ENCODE measurements around the gene TOM1L1.
A peak's percentile ranks its signal among the peaks of the same experiment; 100 is the strongest.

Gene TOM1L1

DNA sequence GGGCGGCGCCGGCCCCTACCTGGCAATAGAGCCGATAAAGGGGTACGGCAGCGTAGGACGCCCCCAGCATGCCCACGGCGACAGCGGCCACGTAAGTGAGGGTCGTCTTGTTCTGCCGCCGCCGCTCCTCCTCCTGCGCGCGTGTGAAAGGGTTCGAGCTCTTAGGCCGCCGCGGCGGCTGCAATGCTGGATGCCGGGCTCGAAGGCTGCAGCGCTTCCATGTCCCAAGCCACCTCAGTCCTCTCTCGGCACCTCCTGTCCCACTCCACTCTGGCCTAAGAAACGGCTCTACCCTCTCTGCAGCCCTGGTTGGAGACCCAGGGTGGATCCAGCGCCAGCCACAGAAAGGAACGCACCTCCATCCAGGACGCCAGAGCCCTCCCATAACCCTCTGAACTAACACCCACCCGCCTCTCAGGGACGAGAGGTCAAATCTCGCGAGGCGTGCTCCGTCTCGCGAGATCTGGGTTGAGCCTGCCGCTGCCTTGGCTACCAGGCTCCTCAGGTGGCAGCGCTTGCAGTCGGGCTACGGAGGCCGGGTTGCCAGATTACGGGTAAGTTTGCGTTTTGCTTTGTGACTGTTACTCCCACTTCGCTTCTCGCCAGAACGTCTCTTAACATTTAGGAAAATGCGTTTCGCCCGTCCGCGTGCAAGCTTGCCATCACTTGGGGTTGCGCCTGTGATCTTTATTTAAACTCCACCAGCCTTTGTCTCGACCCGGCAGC lies 67.8 kb downstream of the TOM1L1 start, which contains the start of the genes COX11 and STXBP4:
Gene COX11, minus strand, starts transcription at position 393 of the 726 bp plus-strand sequence. Its CDS starts 8 bp downstream, at position 385.
Gene STXBP4, plus strand, starts transcription at position 504 of the 726 bp plus-strand sequence. CDS start 17,455 bp downstream, outside the sequence.
- Histone ChIP-seq H3K4me3 (ENCODE audit: low read length) (peak within 1 kb of the TSS; percentile 81), H3K9me3 (ENCODE audit: control insufficient read depth, insufficient read depth, low read length) (no peaks in the 10 kb centered on the region), H3K4me1 (ENCODE audit: control insufficient read depth, insufficient read depth, low read length) (no peaks in the 10 kb centered on the region), H3K27ac (ENCODE audit: low read length) (no peak within 1 kb of the TSS), H3K36me3 (ENCODE audit: control insufficient read depth, insufficient read depth, low read length) (no peaks in the 10 kb centered on the region), H3K27me3 (ENCODE audit: control insufficient read depth, insufficient read depth, low read length) (no peaks in the 10 kb centered on the region)
- no CpG with 5 or more reads among the region's 57 CpGs for WGBS (ENCODE audit: insufficient coverage, insufficient read length)
- DNase-seq (ENCODE audit: low read depth, low spot score) = peak; percentile 93

DNA sequence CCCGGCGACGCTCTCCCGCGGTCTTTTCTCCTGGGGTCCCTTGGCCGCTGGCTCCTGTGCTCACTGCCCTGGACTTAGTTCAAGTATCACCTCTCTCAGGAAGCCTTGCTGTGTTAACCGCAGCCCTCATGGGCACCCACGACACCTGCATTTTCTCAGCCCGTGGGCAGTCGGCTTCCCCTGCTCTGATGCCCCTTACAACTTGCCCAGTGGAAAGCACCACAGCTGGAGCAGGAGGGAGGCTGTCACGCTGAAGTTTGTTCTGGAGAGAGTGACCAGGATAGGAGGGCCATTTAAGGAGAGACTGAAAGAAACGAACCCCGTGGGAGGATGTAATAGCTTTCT lies 68.3 kb downstream of the TOM1L1 start:
- Histone ChIP-seq H3K27me3 (ENCODE audit: control insufficient read depth, insufficient read depth, low read length) (no peaks in the 10 kb centered on the region), H3K36me3 (ENCODE audit: control insufficient read depth, insufficient read depth, low read length) (no peaks in the 10 kb centered on the region), H3K27ac (ENCODE audit: low read length) (no peak overlapping the region), H3K9me3 (ENCODE audit: control insufficient read depth, insufficient read depth, low read length) (no peaks in the 10 kb centered on the region), H3K4me3 (ENCODE audit: low read length) (peak overlapping the region; percentile 81), H3K4me1 (ENCODE audit: control insufficient read depth, insufficient read depth, low read length) (no peaks in the 10 kb centered on the region)
- DNase-seq (ENCODE audit: low read depth, low spot score) = no peak
- WGBS (ENCODE audit: insufficient coverage, insufficient read length) = no CpG with 5 or more reads among the region's 13 CpGs

DNA sequence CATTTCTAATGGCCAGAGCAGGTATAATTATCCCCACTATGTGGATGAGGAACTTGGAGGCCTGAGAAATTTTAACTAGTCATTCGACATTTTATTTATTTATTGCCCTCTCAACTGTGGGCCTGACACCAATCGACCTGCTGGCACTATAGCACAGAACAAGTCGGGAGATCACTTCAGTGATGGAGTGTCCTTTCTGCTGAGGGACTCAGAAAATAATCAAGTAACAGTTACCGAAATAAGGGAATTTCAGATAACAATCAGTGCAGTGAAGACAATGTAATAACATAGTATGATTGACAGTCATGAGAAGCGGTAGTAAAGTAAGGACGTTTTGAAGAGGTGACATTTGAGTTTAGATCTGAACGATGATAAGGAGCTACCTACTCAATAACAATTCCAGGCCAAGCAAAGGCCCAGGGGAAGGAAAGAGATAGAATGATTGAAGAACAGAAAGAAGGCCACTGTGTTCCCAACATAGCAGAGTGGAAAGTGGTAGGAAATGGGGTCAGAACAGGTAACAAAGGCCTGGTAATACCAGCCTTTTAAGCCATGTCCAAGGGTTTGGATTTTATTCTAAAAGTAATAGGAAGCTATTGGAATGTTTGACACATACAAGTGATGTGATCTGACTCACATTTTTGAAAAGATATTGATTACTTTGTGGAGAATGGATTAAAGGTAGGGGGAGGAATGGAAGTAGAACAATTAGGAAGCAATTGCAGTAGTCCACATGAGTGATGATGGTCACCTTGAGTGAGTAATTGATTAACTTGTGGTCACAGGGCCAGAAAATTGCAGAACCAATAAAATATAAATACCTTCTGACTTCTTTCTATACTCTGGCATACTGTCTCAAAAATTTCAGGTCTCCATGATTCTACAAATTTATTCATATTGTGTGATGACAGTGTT lies 69.3 kb downstream of the TOM1L1 start:
- Histone ChIP-seq H3K4me3 (ENCODE audit: low read length) (no peak overlapping the region; the same call in 1 of the 2 replicates), H3K9me3 (ENCODE audit: control insufficient read depth, insufficient read depth, low read length) (no peaks in the 10 kb centered on the region), H3K27ac (ENCODE audit: low read length) (no peak overlapping the region), H3K36me3 (ENCODE audit: control insufficient read depth, insufficient read depth, low read length) (no peaks in the 10 kb centered on the region), H3K27me3 (ENCODE audit: control insufficient read depth, insufficient read depth, low read length) (no peaks in the 10 kb centered on the region), H3K4me1 (ENCODE audit: control insufficient read depth, insufficient read depth, low read length) (no peaks in the 10 kb centered on the region)
- DNase-seq (ENCODE audit: low read depth, low spot score) = no peak
- 100% methylated on average over 2 of the region's 7 CpGs for WGBS (ENCODE audit: insufficient coverage, insufficient read length)

DNA sequence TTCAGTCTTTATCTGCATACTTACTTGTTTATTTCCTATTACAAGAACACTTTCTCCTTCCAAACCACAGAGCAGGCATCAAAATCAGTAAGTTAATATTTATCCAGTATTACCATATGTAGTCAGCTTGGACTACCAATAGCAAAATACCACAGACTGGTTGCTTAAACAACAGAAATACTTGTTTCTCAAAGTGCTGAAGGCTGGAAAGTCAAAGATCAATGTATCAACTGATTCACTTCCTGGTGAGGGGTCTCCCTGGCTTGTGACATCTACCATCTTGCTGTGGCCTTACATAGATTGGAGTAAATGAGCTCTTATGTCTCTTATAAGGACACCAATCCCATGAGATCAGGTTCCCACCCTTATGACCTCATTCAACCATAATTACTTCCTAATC lies 70.5 kb downstream of the TOM1L1 start:
- H3K9me3 ChIP-seq (ENCODE audit: control insufficient read depth, insufficient read depth, low read length) = no peaks in the 10 kb centered on the region
- no peaks in the 10 kb centered on the region for H3K36me3 ChIP-seq (ENCODE audit: control insufficient read depth, insufficient read depth, low read length)
- H3K27me3 ChIP-seq (ENCODE audit: control insufficient read depth, insufficient read depth, low read length) = no peaks in the 10 kb centered on the region
- H3K4me3 ChIP-seq (ENCODE audit: low read length) = no peak overlapping the region
- DNase-seq (ENCODE audit: low read depth, low spot score) = no peak
- H3K27ac ChIP-seq (ENCODE audit: low read length) = no peak overlapping the region
- no peaks in the 10 kb centered on the region for H3K4me1 ChIP-seq (ENCODE audit: control insufficient read depth, insufficient read depth, low read length)

DNA sequence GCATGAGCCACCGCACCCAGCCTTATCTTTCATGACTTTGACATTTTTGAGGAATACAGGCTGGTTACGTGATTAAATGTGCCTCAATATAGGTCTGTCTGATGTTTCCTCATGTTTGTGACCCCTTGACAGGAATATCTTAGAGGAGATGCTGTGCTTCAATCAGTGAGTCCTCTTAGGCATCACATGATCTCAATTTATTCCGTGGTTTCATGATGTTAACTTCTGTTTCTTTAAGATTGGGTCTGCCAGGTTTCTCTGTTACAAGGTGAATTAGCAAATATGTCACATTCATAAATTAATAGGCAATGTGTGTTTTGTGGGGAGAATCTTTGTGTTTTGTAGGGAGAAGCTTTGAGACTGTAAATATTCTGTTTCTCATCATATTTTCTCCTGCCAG lies 71.2 kb downstream of the TOM1L1 start:
- Histone ChIP-seq H3K36me3 (ENCODE audit: control insufficient read depth, insufficient read depth, low read length) (no peaks in the 10 kb centered on the region), H3K4me1 (ENCODE audit: control insufficient read depth, insufficient read depth, low read length) (no peaks in the 10 kb centered on the region), H3K27me3 (ENCODE audit: control insufficient read depth, insufficient read depth, low read length) (no peaks in the 10 kb centered on the region), H3K4me3 (ENCODE audit: low read length) (no peak overlapping the region), H3K9me3 (ENCODE audit: control insufficient read depth, insufficient read depth, low read length) (no peaks in the 10 kb centered on the region), H3K27ac (ENCODE audit: low read length) (no peak overlapping the region)
- DNase-seq (ENCODE audit: low read depth, low spot score) = no peak
- no CpG with 5 or more reads among the region's 3 CpGs for WGBS (ENCODE audit: insufficient coverage, insufficient read length)

DNA sequence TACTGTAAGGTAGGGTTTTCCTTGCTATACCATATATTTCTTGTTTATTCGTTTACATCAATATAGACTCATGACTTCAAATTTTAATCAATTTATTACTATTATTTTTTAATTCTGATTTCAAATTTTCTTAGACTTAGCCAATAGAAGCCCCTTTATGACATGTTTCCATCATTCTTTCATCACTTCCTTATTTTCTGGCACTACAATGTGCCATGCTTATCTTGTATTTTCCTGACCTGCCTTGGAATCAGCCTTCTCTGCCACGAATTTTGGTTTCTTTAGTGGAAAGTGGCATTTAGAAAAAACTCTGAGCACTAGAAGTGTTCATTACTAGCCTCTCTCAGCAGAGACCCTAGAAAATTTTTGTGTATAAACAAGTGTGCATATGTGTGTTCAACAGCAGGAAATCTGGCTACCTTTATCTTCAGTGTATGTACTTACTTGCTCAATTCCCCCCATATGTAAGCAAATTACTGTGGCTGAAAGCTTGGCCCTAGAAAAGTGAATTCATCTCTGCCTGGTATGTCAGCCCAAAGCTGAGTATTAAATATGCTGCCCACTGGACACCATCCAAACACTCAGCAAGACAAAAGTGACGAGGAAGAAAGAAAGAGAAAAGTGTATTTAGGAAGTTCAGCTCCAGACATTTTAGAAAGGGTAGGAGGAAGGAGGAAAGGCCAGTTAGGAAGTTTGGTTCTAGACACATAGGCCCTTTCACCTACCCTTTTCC lies 71.9 kb downstream of the TOM1L1 start:
- WGBS (ENCODE audit: insufficient coverage, insufficient read length) = 100% methylated on average over 1 of the region's 3 CpGs
- H3K36me3 ChIP-seq (ENCODE audit: control insufficient read depth, insufficient read depth, low read length) = no peaks in the 10 kb centered on the region
- no peak overlapping the region for H3K27ac ChIP-seq (ENCODE audit: low read length)
- H3K9me3 ChIP-seq (ENCODE audit: control insufficient read depth, insufficient read depth, low read length) = no peaks in the 10 kb centered on the region
- no peaks in the 10 kb centered on the region for H3K27me3 ChIP-seq (ENCODE audit: control insufficient read depth, insufficient read depth, low read length)
- H3K4me3 ChIP-seq (ENCODE audit: low read length) = no peak overlapping the region
- DNase-seq (ENCODE audit: low read depth, low spot score) = no peak
- no peaks in the 10 kb centered on the region for H3K4me1 ChIP-seq (ENCODE audit: control insufficient read depth, insufficient read depth, low read length)

DNA sequence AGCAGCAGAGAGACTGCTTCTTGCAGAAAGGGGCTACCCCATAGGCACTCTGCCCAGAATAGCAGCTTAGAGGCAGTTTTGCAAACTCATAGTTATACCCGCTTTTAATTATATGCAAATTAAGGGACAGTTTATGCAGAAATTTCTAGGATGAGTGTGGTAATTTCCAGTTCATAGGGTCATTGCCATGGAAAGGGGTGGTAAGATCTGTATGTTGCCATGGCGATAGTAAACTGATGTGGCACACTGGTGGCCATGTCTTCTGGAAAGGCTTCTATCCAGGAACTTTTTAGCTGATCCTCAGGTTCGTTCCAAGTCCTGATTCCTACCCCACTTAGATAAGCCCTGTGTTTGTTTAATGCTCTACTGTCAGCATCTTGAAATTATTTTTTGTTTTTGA lies 74.1 kb downstream of the TOM1L1 start:
- Histone ChIP-seq H3K27me3 (ENCODE audit: control insufficient read depth, insufficient read depth, low read length) (no peaks in the 10 kb centered on the region), H3K9me3 (ENCODE audit: control insufficient read depth, insufficient read depth, low read length) (no peaks in the 10 kb centered on the region), H3K27ac (ENCODE audit: low read length) (no peak overlapping the region), H3K36me3 (ENCODE audit: control insufficient read depth, insufficient read depth, low read length) (no peaks in the 10 kb centered on the region), H3K4me3 (ENCODE audit: low read length) (no peak overlapping the region), H3K4me1 (ENCODE audit: control insufficient read depth, insufficient read depth, low read length) (no peaks in the 10 kb centered on the region)
- DNase-seq (ENCODE audit: low read depth, low spot score) = no peak
- no CpG with 5 or more reads among the region's 3 CpGs for WGBS (ENCODE audit: insufficient coverage, insufficient read length)

DNA sequence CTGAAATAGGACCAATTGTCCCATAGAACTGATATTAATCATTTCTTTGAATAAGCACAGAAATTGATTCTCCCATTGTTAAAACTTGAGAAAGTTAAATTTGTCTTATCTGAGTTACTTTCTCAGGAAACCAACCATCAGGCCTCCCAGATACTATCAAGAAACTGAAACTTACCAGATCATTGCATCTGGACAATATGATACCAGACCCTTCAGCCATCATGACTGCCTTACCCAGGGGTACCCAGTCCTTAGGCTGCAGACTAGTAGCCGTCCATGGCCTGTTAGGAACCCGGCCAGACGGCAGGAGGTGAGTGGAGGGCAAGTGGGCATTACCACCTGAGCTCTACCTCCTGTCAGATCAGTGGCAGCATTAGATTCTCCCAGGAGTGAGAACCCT lies 75.7 kb downstream of the TOM1L1 start:
- DNase-seq (ENCODE audit: low read depth, low spot score) = no peak
- Histone ChIP-seq H3K36me3 (ENCODE audit: control insufficient read depth, insufficient read depth, low read length) (no peaks in the 10 kb centered on the region), H3K4me3 (ENCODE audit: low read length) (no peak overlapping the region), H3K4me1 (ENCODE audit: control insufficient read depth, insufficient read depth, low read length) (no peaks in the 10 kb centered on the region), H3K27ac (ENCODE audit: low read length) (no peak overlapping the region), H3K27me3 (ENCODE audit: control insufficient read depth, insufficient read depth, low read length) (no peaks in the 10 kb centered on the region), H3K9me3 (ENCODE audit: control insufficient read depth, insufficient read depth, low read length) (no peaks in the 10 kb centered on the region; the same call in 1 of the 2 replicates)
- no CpG with 5 or more reads among the region's 3 CpGs for WGBS (ENCODE audit: insufficient coverage, insufficient read length)

DNA sequence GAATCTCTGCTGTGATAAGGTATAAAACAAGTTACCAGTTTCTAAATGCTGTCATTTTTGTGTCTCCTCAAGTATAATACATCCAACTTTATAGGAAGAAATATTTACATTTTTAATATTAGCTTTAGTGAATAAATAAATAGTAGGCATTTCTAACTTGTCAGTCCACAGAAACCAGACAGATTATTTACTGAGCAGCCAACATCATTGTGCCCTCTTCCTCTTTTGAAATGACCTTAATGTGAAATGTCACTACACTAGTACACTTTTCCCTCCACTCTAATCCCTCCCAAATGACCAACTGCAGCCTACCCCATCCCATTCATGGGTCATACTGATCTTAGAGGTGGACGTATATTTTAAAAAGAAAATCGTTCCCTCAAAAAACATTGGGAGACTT lies 77.1 kb downstream of the TOM1L1 start:
- DNase-seq (ENCODE audit: low read depth, low spot score) = no peak
- WGBS (ENCODE audit: insufficient coverage, insufficient read length) = no CpG with 5 or more reads among the region's 2 CpGs
- Histone ChIP-seq H3K36me3 (ENCODE audit: control insufficient read depth, insufficient read depth, low read length) (no peaks in the 10 kb centered on the region), H3K27me3 (ENCODE audit: control insufficient read depth, insufficient read depth, low read length) (no peaks in the 10 kb centered on the region), H3K27ac (ENCODE audit: low read length) (no peak overlapping the region), H3K9me3 (ENCODE audit: control insufficient read depth, insufficient read depth, low read length) (no peaks in the 10 kb centered on the region; the same call in 1 of the 2 replicates), H3K4me1 (ENCODE audit: control insufficient read depth, insufficient read depth, low read length) (no peaks in the 10 kb centered on the region), H3K4me3 (ENCODE audit: low read length) (no peak overlapping the region)

DNA sequence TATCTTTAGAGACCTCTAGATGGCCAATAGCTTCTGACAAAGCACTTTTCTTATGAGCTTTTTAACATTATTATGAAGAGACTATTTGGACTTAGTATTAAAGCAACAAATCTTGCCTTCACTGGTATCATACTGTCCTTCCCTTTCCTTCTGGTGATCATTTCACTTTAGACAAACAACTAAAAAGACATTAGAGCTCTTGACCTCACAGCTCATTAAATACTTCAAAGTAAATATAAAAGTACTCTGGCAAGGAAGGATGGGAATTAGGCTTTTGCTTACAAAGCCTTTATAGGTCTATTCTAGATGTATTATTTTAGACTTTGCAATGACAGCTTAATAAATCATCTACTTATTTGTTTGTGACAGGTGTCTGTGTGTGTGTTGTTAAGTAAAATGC lies 79.0 kb downstream of the TOM1L1 start:
- Histone ChIP-seq H3K4me3 (ENCODE audit: low read length) (no peak overlapping the region), H3K36me3 (ENCODE audit: control insufficient read depth, insufficient read depth, low read length) (no peaks in the 10 kb centered on the region), H3K27ac (ENCODE audit: low read length) (no peak overlapping the region), H3K9me3 (ENCODE audit: control insufficient read depth, insufficient read depth, low read length) (no peaks in the 10 kb centered on the region; the same call in 1 of the 2 replicates), H3K4me1 (ENCODE audit: control insufficient read depth, insufficient read depth, low read length) (no peaks in the 10 kb centered on the region), H3K27me3 (ENCODE audit: control insufficient read depth, insufficient read depth, low read length) (no peaks in the 10 kb centered on the region)
- DNase-seq (ENCODE audit: low read depth, low spot score) = no peak

Data from iPS DF 6.9 (cell line).